Measurements from ENCODE around the gene GNA14. TPM values are rescaled to one million over a fixed set of nuclear protein-coding genes. Genes with fewer than 3 reads are reported as not detected.

GNA14 gene
- total and polyA plus RNA-seq, 2 of the 8 experiments (the other 6 are each of a cell fraction or from before 2014, with no cell fraction given), result 3.4 to 6.3 TPM

DNA sequence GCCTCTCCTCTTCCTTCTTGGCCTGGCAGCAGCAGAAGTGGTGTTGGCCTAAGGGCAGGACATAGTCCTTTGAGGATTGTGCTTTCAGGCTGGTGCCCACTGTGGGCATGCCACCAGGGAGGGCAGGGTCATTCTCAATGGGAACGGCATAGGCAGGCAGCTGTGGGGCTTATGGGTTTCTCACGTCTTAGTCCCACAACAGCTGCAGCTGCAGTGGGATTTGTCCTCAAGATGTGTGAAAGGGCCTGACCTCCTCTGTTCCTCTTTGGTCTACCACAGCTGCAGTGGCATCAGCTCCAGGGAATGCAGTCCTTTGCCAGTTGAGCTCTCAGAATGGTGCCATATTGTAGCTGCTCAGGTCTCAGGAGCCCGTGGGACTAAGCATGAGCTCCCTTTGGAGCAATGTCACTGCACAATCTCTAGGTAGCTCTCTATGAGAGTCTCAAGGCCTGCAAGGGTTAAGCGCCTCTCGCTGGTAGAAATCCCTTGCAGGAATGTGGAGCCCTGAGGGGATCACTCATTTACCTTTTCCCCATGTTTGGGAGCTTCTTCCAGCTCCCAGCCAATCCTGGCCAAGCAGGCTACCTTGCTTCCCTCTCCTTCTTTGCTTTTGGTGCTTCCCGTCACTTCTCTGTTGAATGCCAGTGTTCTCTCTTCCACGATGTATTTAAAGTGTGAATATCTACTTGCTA is 104.8 kb downstream of the GNA14 start:
- Histone ChIP-seq H3K27ac (ENCODE audit: low read depth, low read length) (no peak overlapping the region), H3K14ac (ENCODE audit: insufficient read length) (no peak overlapping the region), H3K9ac (replicated peaks in 1 of 4; ENCODE audit: extremely low read depth in 1 of 4, low read depth in 3 of 4, low read length in 3 of 4) (no peak overlapping the region), H3K36me3 (ENCODE audit: control insufficient read depth in 2 of 4, insufficient read depth in 4 of 4, low read length in 3 of 4) (no peaks in the 10 kb centered on the region; a peak in 1 of 8 replicates), H3K56ac (replicated peaks; ENCODE audit: insufficient read length, low read depth, low read length) (no peak overlapping the region), H4K8ac (ENCODE audit: extremely low read depth, insufficient read depth, low read length) (no peak overlapping the region), H2AK5ac (ENCODE audit: low read depth, low read length) (peak overlapping the region; percentile 80; the same call in 1 of the 2 replicates), H4K91ac (replicated peaks; ENCODE audit: insufficient read length, low read length) (peak overlapping the region; percentile 26), H4K20me1 (replicated peaks in 1 of 2; ENCODE audit: control insufficient read depth in 1 of 2, insufficient read depth in 2 of 2, low read length in 2 of 2) (no peaks in the 10 kb centered on the region), H2BK12ac (ENCODE audit: low read depth, low read length) (peak overlapping the region; percentile 77; the same call in 1 of the 2 replicates), H2AFZ (ENCODE audit: low read length) (peak overlapping the region; percentile 59; the same call in 1 of the 2 replicates), H2BK20ac (ENCODE audit: low read length) (peak overlapping the region; percentile 16; the same call in 1 of the 2 replicates), H3K9me3 (ENCODE audit: insufficient read depth in 2 of 2, low read depth in 1 of 2, low read length in 1 of 2) (peaks cover 6 to 14% of the 10 kb centered on the region in 2 experiments; a peak in 1 of 4 replicates), H2BK5ac (ENCODE audit: low read depth, low read length) (peak overlapping the region; percentile 61), H3K18ac (ENCODE audit: extremely low read depth, low read length) (peak overlapping the region; percentile 34), H3K4me2 (ENCODE audit: insufficient read depth in 1 of 2, low read depth in 2 of 2, low read length in 2 of 2) (no peak overlapping the region), H3K79me2 (ENCODE audit: control insufficient read depth in 1 of 2, insufficient read depth in 2 of 2, low read length in 2 of 2) (no peaks in the 10 kb centered on the region), H2BK120ac (replicated peaks; ENCODE audit: low read depth, low read length) (no peak overlapping the region), H4K5ac (ENCODE audit: insufficient read length, low read depth, low read length) (no peak overlapping the region), H3K4me1 (replicated peaks in 1 of 4; ENCODE audit: control insufficient read depth in 3 of 4, insufficient read depth in 4 of 4, low read length in 3 of 4) (peaks cover 0 to 5% (median 0%) of the 10 kb centered on the region in 4 experiments; a peak in 1 of 7 replicates), H3K79me1 (ENCODE audit: low read depth, low read length) (no peaks in the 10 kb centered on the region), H3K4me3 (ENCODE audit: extremely low read depth in 1 of 4, insufficient read depth in 2 of 4, low read depth in 3 of 4, low read length in 4 of 4) (no peak overlapping the region), H3K23me2 (ENCODE audit: low read depth, low read length) (no peaks in the 10 kb centered on the region), H3K27me3 (replicated peaks in 1 of 4; ENCODE audit: control insufficient read depth in 3 of 4, extremely low read depth in 1 of 4, insufficient read depth in 3 of 4, low read length in 3 of 4) (no peaks in the 10 kb centered on the region), H2BK15ac (ENCODE audit: low read length) (0 out of 2 replicates have a peak overlapping the region, but pooled peaks have one; percentile 22), H3K4ac (replicated peaks; ENCODE audit: insufficient read length, low read depth, low read length) (no peak overlapping the region), H3K23ac (ENCODE audit: insufficient read length) (no peak overlapping the region)
- FAIRE-seq (peak; percentile 48), DNase-seq (ENCODE audit: low read depth in 1 of 2, low spot score in 2 of 2) (peak in 1 of 2 experiments; percentile 49)
- 71% methylated on average over 7 of the region's 7 CpGs; no CpG with 5 or more reads in 1 of the 2 experiments for WGBS, 2 experiments (ENCODE audit: extremely low coverage in 1 of 2, insufficient coverage in 1 of 2, insufficient read length in 1 of 2, insufficient replicate concordance in 2 of 2, low coverage in 1 of 2, low lambda C conversion rate in 2 of 2, missing lambda C conversion rate in 1 of 2)
- POLR2A ChIA-PET (ENCODE audit: partially characterized antibody), result interaction anchor here (0.9 kb wide), 1 partner anchor 41 kb away, joined by 4 read pairs; no protein-coding TSS in a partner anchor
- TF ChIP-seq TAF1 (IDR thresholded peaks at IDR 0.05; ENCODE audit: low read depth, low read length), result no peak
- TF ChIP-seq MAFK (IDR thresholded peaks at IDR 0.05; ENCODE audit: low read depth, low read length), result no peak
- peak; percentile 70 for TF ChIP-seq TEAD4 (IDR thresholded peaks at IDR 0.05; ENCODE audit: low read depth, low read length)
- TF ChIP-seq, protein P1, sequence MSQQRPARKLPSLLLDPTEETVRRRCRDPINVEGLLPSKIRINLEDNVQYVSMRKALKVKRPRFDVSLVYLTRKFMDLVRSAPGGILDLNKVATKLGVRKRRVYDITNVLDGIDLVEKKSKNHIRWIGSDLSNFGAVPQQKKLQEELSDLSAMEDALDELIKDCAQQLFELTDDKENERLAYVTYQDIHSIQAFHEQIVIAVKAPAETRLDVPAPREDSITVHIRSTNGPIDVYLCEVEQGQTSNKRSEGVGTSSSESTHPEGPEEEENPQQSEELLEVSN (IDR thresholded peaks at IDR 0.05), result peak; percentile 40; the same call in 1 of the 2 replicates
- TF ChIP-seq CEBPB (IDR thresholded peaks at IDR 0.05; ENCODE audit: low read depth, low read length), result no peak
- CTCF ChIA-PET (ENCODE audit: partially characterized antibody), result interaction anchor here (0.8 to 1.8 kb wide), 7 partner anchors 9 to 208 kb away, joined by 3 to 8 read pairs (median 4); partner anchors contain the start of gene GNA14

Measured in H1 (cell line).